ENCODE measurements around the gene NEUROD6.

NEUROD6 gene

GRCh38 chr7:31370609-31371008 is 30.1 kb upstream of the NEUROD6 start:
- no peak overlapping the region for H3K4me3 ChIP-seq (replicated peaks; ENCODE audit: low read depth, low read length)
- DNase-seq (ENCODE audit: low read depth), result no peak
- TF ChIP-seq CTCF (IDR thresholded peaks at IDR 0.05; ENCODE audit: low read length, missing control alignments), result no peak

DNA sequence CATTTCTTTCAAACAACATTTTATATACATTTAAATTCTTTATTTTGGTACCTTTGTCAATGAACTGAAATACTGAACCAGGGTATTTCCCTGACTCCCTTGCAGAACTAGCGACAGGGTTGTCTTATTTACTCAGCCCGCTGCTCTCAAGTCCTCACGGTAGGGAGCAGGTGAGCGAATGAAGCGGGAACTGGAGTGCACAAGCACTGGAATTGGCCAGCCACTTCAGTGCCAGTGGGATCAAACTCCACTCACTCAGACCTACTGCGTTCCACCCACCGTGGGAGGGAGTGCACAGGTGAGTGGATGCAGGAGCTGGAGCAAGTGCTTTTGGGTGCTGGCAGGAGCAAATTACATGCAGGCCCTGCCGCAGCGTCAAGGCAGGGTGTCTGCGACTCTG is 28.1 kb upstream of the NEUROD6 start:
- H3K4me3 ChIP-seq (replicated peaks; ENCODE audit: low read depth, low read length), result no peak overlapping the region
- no peak for DNase-seq (ENCODE audit: low read depth)
- no peak for TF ChIP-seq CTCF (IDR thresholded peaks at IDR 0.05; ENCODE audit: low read length, missing control alignments)

GRCh38 chr7:31363496-31363895 is 23.0 kb upstream of the NEUROD6 start:
- DNase-seq (ENCODE audit: low read depth), result no peak
- H3K4me3 ChIP-seq (replicated peaks; ENCODE audit: low read depth, low read length), result no peak overlapping the region
- no peak for TF ChIP-seq CTCF (IDR thresholded peaks at IDR 0.05; ENCODE audit: low read length, missing control alignments)

GRCh38 chr7:31363051-31363450 is 22.5 kb upstream of the NEUROD6 start:
- H3K4me3 ChIP-seq (replicated peaks; ENCODE audit: low read depth, low read length), result no peak overlapping the region
- no peak for DNase-seq (ENCODE audit: low read depth)
- no peak for TF ChIP-seq CTCF (IDR thresholded peaks at IDR 0.05; ENCODE audit: low read length, missing control alignments)

DNA sequence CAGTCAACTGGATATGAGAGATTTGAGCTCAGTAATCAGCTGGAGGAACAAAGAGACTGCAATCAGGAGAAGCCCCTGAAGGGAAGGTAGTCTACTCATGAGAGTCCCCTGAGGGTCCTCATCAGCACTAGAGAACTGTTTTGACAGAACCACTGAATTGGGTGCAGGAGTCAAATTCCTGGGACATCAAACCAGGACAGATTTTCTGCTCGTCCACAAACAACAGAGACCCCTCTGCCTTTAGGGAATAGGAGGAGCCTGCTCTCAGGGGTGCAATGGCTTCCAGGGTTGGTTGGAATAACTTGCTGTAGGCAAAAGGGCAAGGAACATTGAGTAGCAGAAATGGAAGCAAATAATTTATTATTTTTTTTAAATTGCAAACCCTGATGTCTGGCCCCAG is 21.9 kb upstream of the NEUROD6 start:
- no peak for DNase-seq (ENCODE audit: low read depth)
- TF ChIP-seq CTCF (IDR thresholded peaks at IDR 0.05; ENCODE audit: low read length, missing control alignments), result no peak
- H3K4me3 ChIP-seq (replicated peaks; ENCODE audit: low read depth, low read length), result no peak overlapping the region

DNA sequence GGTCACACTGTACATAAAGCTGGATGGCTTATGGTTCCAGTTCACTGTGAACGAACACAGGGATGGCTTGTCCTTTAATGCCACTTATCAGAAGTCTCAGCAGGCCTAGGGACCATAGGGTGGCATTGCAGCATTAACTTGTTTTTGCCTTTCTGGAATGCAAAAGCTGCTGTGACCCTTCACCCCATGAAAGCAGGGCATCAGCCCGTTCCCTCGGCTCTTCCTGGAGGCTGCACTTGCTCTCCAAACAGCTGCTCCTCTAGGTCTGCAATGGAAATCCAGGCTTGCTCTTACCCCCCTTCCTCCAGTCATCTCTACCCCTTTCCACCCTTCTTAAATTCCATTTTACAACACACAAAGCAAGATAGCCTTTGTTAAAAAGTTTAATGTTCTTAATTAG is 17.9 kb upstream of the NEUROD6 start:
- no peak for TF ChIP-seq CTCF (IDR thresholded peaks at IDR 0.05; ENCODE audit: low read length, missing control alignments)
- no peak overlapping the region for H3K4me3 ChIP-seq (replicated peaks; ENCODE audit: low read depth, low read length)

DNA sequence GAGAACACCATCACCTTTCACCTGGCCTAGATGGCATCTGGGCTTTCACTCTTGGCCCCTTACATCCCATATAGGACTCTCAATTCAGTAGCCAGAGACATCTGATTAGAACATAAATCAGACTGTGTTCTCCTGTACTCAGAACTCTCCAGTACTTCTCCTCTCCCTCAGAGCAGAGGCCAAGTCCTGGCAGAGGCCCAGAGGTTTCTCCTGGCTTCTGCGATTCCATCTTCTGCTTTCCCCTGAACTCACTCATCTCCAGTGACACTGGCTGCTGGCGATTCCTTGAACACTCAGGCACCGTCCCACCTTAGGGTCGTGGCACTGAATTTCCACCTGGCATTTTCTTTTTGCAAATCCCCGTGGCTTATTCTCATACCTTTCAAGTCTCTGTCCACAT is 4.9 kb upstream of the NEUROD6 start:
- no peak overlapping the region for H3K4me3 ChIP-seq (replicated peaks; ENCODE audit: low read depth, low read length)
- DNase-seq (ENCODE audit: low read depth), result no peak
- no peak for TF ChIP-seq CTCF (IDR thresholded peaks at IDR 0.05; ENCODE audit: low read length, missing control alignments)

More for the DNA sequence above, 17.9 kb upstream of the NEUROD6 start:
- DNase-seq (ENCODE audit: low read depth), result no peak

All from fibroblast of pulmonary artery (primary cell).